GM23338 (cell line): ENCODE data around the gene KLRC3.
"Not testable (repeated sequence)": the region's sequence is repeated elsewhere in the genome, so short reads cannot be mapped to it uniquely, and the experiment has no call there.

ENCODE experiments used
- CREB1 ChIP-seq: fragments of 250-450 bp; sonication (Bioruptor Pico); IDR thresholded peaks from 2 replicates; pipeline ENCODE4 v1.5.0; 2020; ENCODE audit warnings: low read depth, mild to moderate bottlenecking, moderate library complexity
- CTCF ChIP-seq, 2 experiments: fragments of 200-600 bp in 1 of 2; sonication (generic) in 1 of 2; conservative IDR thresholded peaks; 2 replicates each; pipeline versions ENCODE4 v1.5.1 to v1.6.1; 2016 to 2017; ENCODE audit warnings: antibody characterized with exemption in 2 of 2, low read depth in 2 of 2, mild to moderate bottlenecking in 2 of 2, moderate library complexity in 1 of 2
- EZH2 ChIP-seq: fragments of 200-600 bp; sonication (generic); IDR thresholded peaks from one replicate; pipeline ENCODE4 v1.8.0; 2017; ENCODE audit warnings: antibody characterized with exemption, mild to moderate bottlenecking, low read depth; ENCODE audit not compliant: unreplicated experiment
- EZH2phosphoT487 ChIP-seq: fragments of 200-600 bp; sonication (generic); IDR thresholded peaks from one replicate; pipeline ENCODE4 v1.8.1; 2018; ENCODE audit warnings: antibody characterized with exemption; ENCODE audit not compliant: unreplicated experiment
- JUNB ChIP-seq: IDR thresholded peaks from one replicate; pipeline ENCODE4 v1.6.1; 2016; ENCODE audit warnings: antibody characterized with exemption; ENCODE audit not compliant: unreplicated experiment
- NANOG ChIP-seq: IDR thresholded peaks from 2 replicates; pipeline ENCODE4 v1.6.1; 2016; ENCODE audit warnings: antibody characterized with exemption, borderline replicate concordance
- POLR2AphosphoS5 ChIP-seq: IDR thresholded peaks from 2 replicates; pipeline ENCODE4 v1.6.1; 2016; ENCODE audit warnings: antibody characterized with exemption, low read depth
- REST ChIP-seq: IDR thresholded peaks from one replicate; pipeline ENCODE4 v1.6.1; 2018; ENCODE audit warnings: antibody characterized with exemption; ENCODE audit not compliant: unreplicated experiment
- STAT1 ChIP-seq: IDR thresholded peaks from one replicate; pipeline ENCODE4 v1.6.1; 2016; ENCODE audit warnings: antibody characterized with exemption; ENCODE audit not compliant: unreplicated experiment
- ZNF114 ChIP-seq: fragments of 250-450 bp; sonication (Bioruptor Pico); IDR thresholded peaks from 2 replicates; pipeline ENCODE4 v1.5.0; 2020; ENCODE audit warnings: mild to moderate bottlenecking, moderate library complexity
- ZNF331 ChIP-seq: fragments of 250-450 bp; sonication (Bioruptor Pico); IDR thresholded peaks from 2 replicates; pipeline ENCODE4 v1.5.0; 2020; ENCODE audit warnings: low read depth, mild to moderate bottlenecking, moderate library complexity
- ZNF462 ChIP-seq: fragments of 250-450 bp; sonication (Bioruptor Pico); IDR thresholded peaks from 2 replicates; pipeline ENCODE4 v1.5.0; 2020; ENCODE audit warnings: mild to moderate bottlenecking, moderate library complexity
- TF ChIP-seq, protein P1 (sequence below): IDR thresholded peaks from 2 replicates; pipeline ENCODE4 v1.6.1; 2016; ENCODE audit warnings: antibody characterized with exemption

- TF ChIP-seq EZH2; CREB1 (CRISPR knock-in tag); CTCF (conservative IDR thresholded peaks at IDR 0.05; ENCODE audit: low read depth in 2 of 2); POLR2AphosphoS5; EZH2phosphoT487; JUNB; ZNF462 (CRISPR knock-in tag); REST; ZNF331 (CRISPR knock-in tag); NANOG; STAT1; ZNF114 (CRISPR knock-in tag): not testable (repeated sequence)
- TF ChIP-seq, protein P1, sequence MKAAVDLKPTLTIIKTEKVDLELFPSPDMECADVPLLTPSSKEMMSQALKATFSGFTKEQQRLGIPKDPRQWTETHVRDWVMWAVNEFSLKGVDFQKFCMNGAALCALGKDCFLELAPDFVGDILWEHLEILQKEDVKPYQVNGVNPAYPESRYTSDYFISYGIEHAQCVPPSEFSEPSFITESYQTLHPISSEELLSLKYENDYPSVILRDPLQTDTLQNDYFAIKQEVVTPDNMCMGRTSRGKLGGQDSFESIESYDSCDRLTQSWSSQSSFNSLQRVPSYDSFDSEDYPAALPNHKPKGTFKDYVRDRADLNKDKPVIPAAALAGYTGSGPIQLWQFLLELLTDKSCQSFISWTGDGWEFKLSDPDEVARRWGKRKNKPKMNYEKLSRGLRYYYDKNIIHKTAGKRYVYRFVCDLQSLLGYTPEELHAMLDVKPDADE: not testable (repeated sequence)
Observed at GRCh38 chr12:10390991-10391390, 29.4 kb downstream of the KLRC3 start.
